GM12891 (cell line): ENCODE data around the gene BCAR3.

ENCODE experiments used
- POLR2A ChIP-seq: IDR thresholded peaks from 2 replicates; pipeline ENCODE4 v1.6.1; 2011; ENCODE audit warnings: low read depth, low read length, control low read depth
- POLR2AphosphoS5 ChIP-seq: IDR thresholded peaks from 2 replicates; pipeline ENCODE4 v1.6.1; 2011; ENCODE audit warnings: low read depth, low read length, control low read depth
- POU2F2 ChIP-seq: IDR thresholded peaks from 2 replicates; pipeline ENCODE4 v1.6.1; 2011; ENCODE audit warnings: low read depth, mild to moderate bottlenecking, control low read depth, low read length, moderate library complexity
- SPI1 ChIP-seq: IDR thresholded peaks from 2 replicates; pipeline ENCODE4 v1.6.1; 2011; ENCODE audit warnings: low read depth, low read length, control low read depth
- TAF1 ChIP-seq: IDR thresholded peaks from 2 replicates; pipeline ENCODE4 v1.6.1; 2011; ENCODE audit warnings: low read depth, low read length, control low read depth

DNA sequence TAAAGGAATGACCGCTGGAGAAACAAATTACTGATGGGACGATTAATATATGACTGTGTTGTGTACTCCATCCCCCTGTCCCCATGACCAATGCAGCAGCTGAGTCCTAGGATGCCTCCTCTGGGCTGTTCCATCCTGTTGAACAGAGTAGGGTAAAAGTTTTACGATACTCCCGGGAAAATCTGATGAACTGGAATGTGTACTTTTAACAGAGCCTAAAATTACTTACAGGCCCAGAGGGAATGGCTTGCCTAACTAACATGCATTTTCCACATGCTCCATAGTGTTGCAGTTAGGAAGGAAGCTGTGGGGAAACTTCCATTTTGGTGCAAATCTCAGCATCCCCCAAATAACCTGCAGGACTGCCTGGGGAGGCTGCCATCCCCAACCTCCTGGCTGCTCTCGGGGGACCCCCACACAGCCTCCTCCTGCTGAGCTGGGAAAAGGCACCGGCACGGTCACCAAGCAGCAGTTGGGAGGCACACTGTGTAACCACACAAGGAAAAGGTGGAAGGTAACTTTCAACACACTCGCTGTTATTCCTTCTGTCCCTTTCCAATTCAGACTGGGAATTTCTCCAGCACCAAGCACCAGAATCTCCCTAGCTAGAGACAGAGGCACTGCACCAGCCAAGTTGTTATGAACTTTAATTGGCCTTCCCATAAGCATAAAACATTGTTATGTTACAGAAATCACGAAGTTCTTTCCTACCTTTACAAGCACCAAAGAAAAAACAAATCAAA lies 97.2 kb downstream of the BCAR3 start:
- TF ChIP-seq POLR2A: no peak
- no peak for TF ChIP-seq POLR2AphosphoS5
- TF ChIP-seq SPI1: no peak
- TF ChIP-seq TAF1: no peak
- no peak for TF ChIP-seq POU2F2
